DMS53 treated with DMSO at 0.1 percent for 48 hours (cell line): Measurements from ENCODE around the gene CD247.
A peak's percentile ranks its signal among the peaks of the same experiment; 100 is the strongest.

ENCODE experiments used
- DNase-seq: peaks from one replicate; lab custom pipeline; 2025; ENCODE audit not compliant: unreplicated experiment; lab: John Stamatoyannopoulos, UW

The CD247 gene

GRCh38 chr1:167463875-167464575 is 54.3 kb downstream of the CD247 start:
- no peak for DNase-seq

GRCh38 chr1:167463080-167463479 is 55.2 kb downstream of the CD247 start:
- no peak for DNase-seq

- no peak for DNase-seq
Measured at GRCh38 chr1:167462341-167462740, 56.0 kb downstream of the CD247 start.

- DNase-seq, result no peak
Measured at GRCh38 chr1:167460836-167461235, 57.5 kb downstream of the CD247 start.

GRCh38 chr1:167457936-167458584 is 60.3 kb downstream of the CD247 start:
- no peak for DNase-seq

GRCh38 chr1:167456926-167457325 is 61.4 kb downstream of the CD247 start:
- DNase-seq, result no peak

GRCh38 chr1:167456524-167456923 is 61.8 kb downstream of the CD247 start:
- no peak for DNase-seq

- no peak for DNase-seq
Measured at GRCh38 chr1:167455786-167456446, 62.4 kb downstream of the CD247 start.

GRCh38 chr1:167454894-167455785 is 63.2 kb downstream of the CD247 start:
- DNase-seq, result peak; percentile 42

- no peak for DNase-seq
Measured at GRCh38 chr1:167454304-167454893, 63.9 kb downstream of the CD247 start.

- no peak for DNase-seq
Measured at GRCh38 chr1:167453123-167453522, 65.2 kb downstream of the CD247 start.

- no peak for DNase-seq
Measured at GRCh38 chr1:167452483-167452882, 65.8 kb downstream of the CD247 start.

GRCh38 chr1:167450843-167451242 is 67.5 kb downstream of the CD247 start:
- DNase-seq, result no peak

GRCh38 chr1:167447521-167448136 is 70.7 kb downstream of the CD247 start:
- DNase-seq, result no peak

GRCh38 chr1:167446966-167447365 is 71.4 kb downstream of the CD247 start:
- DNase-seq, result no peak

GRCh38 chr1:167443757-167444156 is 74.6 kb downstream of the CD247 start:
- DNase-seq, result no peak

GRCh38 chr1:167442854-167443565 is 75.3 kb downstream of the CD247 start:
- DNase-seq, result no peak

GRCh38 chr1:167442142-167442848 is 76.0 kb downstream of the CD247 start:
- DNase-seq, result peak; percentile 71

GRCh38 chr1:167441222-167441621 is 77.1 kb downstream of the CD247 start:
- DNase-seq, result no peak
